Kidney (tissue), 14 donors: ENCODE measurements around the gene ISCA1. TPM values are rescaled to one million over a fixed set of nuclear protein-coding genes. Genes with fewer than 3 reads are reported as not detected.

Source experiments
- DNase-seq, 5 donors: peaks; one replicate each; pipeline ENCODE4 v3.0.0-alpha.2; 2013 to 2020
- FAIRE-seq: peaks from 2 replicates; lab custom pipeline; 2012; peaks lifted over from hg19 to GRCh38; lab: Jason Lieb, UNC
- H3K27ac ChIP-seq, 2 donors: one replicate each; pipeline ENCODE4 v1.7.0; 2013; ENCODE audit warnings: low read depth in 2 of 2, low read length in 2 of 2, inconsistent platforms in 1 of 2
- H3K27me3 ChIP-seq: one replicate; pipeline ENCODE4 v1.7.1; 2013; ENCODE audit warnings: low read length, inconsistent platforms; ENCODE audit not compliant: control insufficient read depth, insufficient read depth
- H3K36me3 ChIP-seq, 3 donors: one replicate each; pipeline versions ENCODE4 v1.7.0 to v1.7.1; 2013; ENCODE audit warnings: low read length in 3 of 3, control low read depth in 1 of 3, inconsistent platforms in 1 of 3; ENCODE audit not compliant: insufficient read depth in 3 of 3, control insufficient read depth in 2 of 3
- H3K4me1 ChIP-seq, 3 donors: one replicate each; pipeline versions ENCODE4 v1.7.0 to v1.7.1; 2013; ENCODE audit warnings: low read length in 3 of 3, inconsistent platforms in 1 of 3, low read depth in 1 of 3; ENCODE audit not compliant: control insufficient read depth in 2 of 3, insufficient read depth in 2 of 3
- H3K4me3 ChIP-seq, 3 donors: one replicate each; pipeline versions ENCODE4 v1.7.0 to v1.8.1; 2013; ENCODE audit warnings: low read length in 3 of 3, control low read depth in 1 of 3, inconsistent platforms in 1 of 3
- H3K9ac ChIP-seq, 3 donors: one replicate each; pipeline versions ENCODE4 v1.7.0 to v1.7.1; 2013; ENCODE audit warnings: low read length in 3 of 3, control low read depth in 1 of 3, inconsistent platforms in 1 of 3
- H3K9me3 ChIP-seq, 3 donors: one replicate each; pipeline versions ENCODE4 v1.7.0 to v1.7.1; 2013; ENCODE audit warnings: low read length in 3 of 3, control low read depth in 1 of 3, inconsistent platforms in 1 of 3; ENCODE audit not compliant: control insufficient read depth in 2 of 3, insufficient read depth in 1 of 3
- CTCF ChIP-seq: IDR thresholded peaks from 3 replicates; pipeline ENCODE4 v1.5.1; 2012; ENCODE audit warnings: mild to moderate bottlenecking, moderate library complexity, borderline replicate concordance; ENCODE audit not compliant: insufficient read depth; ENCODE audit errors: extremely low read depth
- intact Hi-C: fragments of 100-400 bp; cut with DNase I; formaldehyde crosslinking; loops from one replicate; pipeline ENCODE4 v1.11.1; 2022
- polyA plus RNA-seq: library from polyadenylated mRNA; stranded (reverse); fragments of 350-450 nt; fragmentation: Illumina TruSeq; extraction: RNeasy Lipid Tissue Mini Kit (QIAGEN cat#74804); gene quantifications from one replicate; pipeline ENCODE4 v1.2.3, GENCODE V29; 2014; ENCODE audit warnings: low read depth, low replicate concordance; ENCODE audit not compliant: insufficient read depth
- total RNA-seq: library from RNA; stranded (reverse); fragmentation: NEBNext Ultra II Directional; extraction: Animal tissue kit (Norgen Biotek cat#: 25700); gene quantifications from one replicate; pipeline ENCODE4 v1.2.1, GENCODE V29; 2021
- donor health status: control.
- donor health status: control.
- donor health status: control.
- donor health status: control.
- donor health status: control.
- donor health status: DM: yes; HTN: yes; CAD: no.
- donor health status: Normal renal cell carcinoma (clear cell type).

ISCA1 gene
- total and polyA plus RNA-seq, 2 donors from 2014 or later = 31.0 to 67.1 TPM

- DNase-seq (no peak), FAIRE-seq (no peak)
- no peak for TF ChIP-seq CTCF
- H3K9ac ChIP-seq = no peak overlapping the region
- peaks cover 0 to 16% (median 11%) of the 10 kb centered on the region in 3 donors for H3K36me3 ChIP-seq
- peaks cover 0 to 3% (median 0%) of the 10 kb centered on the region in 3 donors for H3K4me1 ChIP-seq
- no peaks in the 10 kb centered on the region for H3K27me3 ChIP-seq
- H3K27ac ChIP-seq = no peak overlapping the region
- no peak overlapping the region for H3K4me3 ChIP-seq
- intact Hi-C loops = no loop called here
- no peaks in the 10 kb centered on the region for H3K9me3 ChIP-seq
Observed at GRCh38 chr9:86262492-86262891, 19.8 kb downstream of the ISCA1 start.

- H3K9ac ChIP-seq = no peak within 1 kb of the TSS
- intact Hi-C loops = no loop called here
- H3K36me3 ChIP-seq = peaks cover 0 to 16% (median 11%) of the 10 kb centered on the region in 3 donors
- no peaks in the 10 kb centered on the region for H3K9me3 ChIP-seq
- no peak within 1 kb of the TSS for H3K27ac ChIP-seq
- TF ChIP-seq CTCF = no peak
- H3K4me3 ChIP-seq = no peak within 1 kb of the TSS
- H3K4me1 ChIP-seq = peaks cover 0 to 3% (median 0%) of the 10 kb centered on the region in 3 donors
- H3K27me3 ChIP-seq = no peaks in the 10 kb centered on the region
- DNase-seq = no peak
- FAIRE-seq = no peak
Observed at GRCh38 chr9:86259557-86259956, 22.8 kb downstream of the ISCA1 start, which contains the start of gene C9orf153. Gene C9orf153 (minus strand): TSS chr9:86259657. CDS start chr9:86229603, 30,054 bp downstream.

- intact Hi-C loops = no loop called here
- no peaks in the 10 kb centered on the region for H3K4me1 ChIP-seq
- peaks cover 0 to 7% (median 0%) of the 10 kb centered on the region in 3 donors for H3K9me3 ChIP-seq
- H3K36me3 ChIP-seq = no peaks in the 10 kb centered on the region
- TF ChIP-seq CTCF = no peak
- no peaks in the 10 kb centered on the region for H3K27me3 ChIP-seq
- H3K9ac ChIP-seq = no peak overlapping the region
- H3K27ac ChIP-seq = no peak overlapping the region
- FAIRE-seq (no peak), DNase-seq (no peak)
- no peak overlapping the region for H3K4me3 ChIP-seq
Observed at GRCh38 chr9:86257391-86257790, 24.9 kb downstream of the ISCA1 start.

GRCh38 chr9:86256653-86257052 is 25.7 kb downstream of the ISCA1 start:
- no peak for DNase-seq

More at GRCh38 chr9:86256653-86257052, 25.7 kb downstream of the ISCA1 start:
- intact Hi-C loops = no loop called here
- Histone ChIP-seq H3K4me1 (no peaks in the 10 kb centered on the region), H3K27me3 (no peaks in the 10 kb centered on the region), H3K9ac (no peak overlapping the region), H3K27ac (no peak overlapping the region), H3K36me3 (no peaks in the 10 kb centered on the region), H3K4me3 (no peak overlapping the region), H3K9me3 (peaks cover 0 to 7% (median 0%) of the 10 kb centered on the region in 3 donors)
- FAIRE-seq = no peak
- no peak for TF ChIP-seq CTCF
